Gastroesophageal sphincter (tissue), 4 donors: ENCODE results near the gene PRDM16. TPM values are rescaled to one million over a fixed set of nuclear protein-coding genes. Genes with fewer than 3 reads are reported as not detected.

Source experiments
- ATAC-seq: fragments of 150-250 bp; one replicate; pipeline ENCODE4 v1.9.1; 2016; ENCODE audit warnings: mild to moderate bottlenecking, moderate library complexity
- H3K27ac ChIP-seq, 4 donors: fragments of 200-600 bp; sonication (generic) in 3 of 4; 1 replicate in 3 of 4; 2 replicates in 1 of 4; pipeline ENCODE4 v1.5.1; 2016 to 2019
- H3K27me3 ChIP-seq: fragments of 200-600 bp; sonication (generic); one replicate; pipeline ENCODE4 v1.5.1; 2019
- H3K36me3 ChIP-seq, 2 donors: fragments of 200-600 bp; sonication (generic); one replicate each; pipeline ENCODE4 v1.5.1; 2019; ENCODE audit warnings: control low read depth in 1 of 2
- H3K4me1 ChIP-seq, 3 donors: fragments of 200-600 bp; sonication (generic); 1 replicate in 2 of 3; 2 replicates in 1 of 3; pipeline ENCODE4 v1.5.1; 2016 to 2019; ENCODE audit warnings: control low read depth in 2 of 3
- H3K4me3 ChIP-seq, 2 donors: fragments of 200-600 bp; sonication (generic); one replicate each; pipeline ENCODE4 v1.5.1; 2019; ENCODE audit warnings: mild to moderate bottlenecking in 1 of 2, moderate library complexity in 1 of 2
- H3K9me3 ChIP-seq, 3 donors: fragments of 200-600 bp; sonication (generic); one replicate each; pipeline ENCODE4 v1.5.1; 2017 to 2019; ENCODE audit warnings: control low read depth in 2 of 3
- EP300 ChIP-seq: sonication (generic); formaldehyde crosslinking; IDR thresholded peaks from one replicate; pipeline ENCODE4 v1.6.1; 2017; ENCODE audit warnings: antibody characterized with exemption, mild to moderate bottlenecking
- POLR2A ChIP-seq, 2 donors: fragments of 450-650 bp; IDR thresholded peaks; one replicate each; pipeline ENCODE4 v1.6.1; 2017; ENCODE audit warnings: antibody characterized with exemption in 2 of 2, mild to moderate bottlenecking in 2 of 2, moderate library complexity in 1 of 2
- POLR2AphosphoS5 ChIP-seq: sonication (generic); formaldehyde crosslinking; IDR thresholded peaks from one replicate; pipeline ENCODE4 v1.6.1; 2017; ENCODE audit warnings: antibody characterized with exemption
- WGBS, 2 donors: methylation state at CpG; one replicate each; pipeline ENCODE4 v1.1.5; 2018; ENCODE audit warnings: low coverage in 1 of 2; 5-methylcytosine and 5-hydroxymethylcytosine counted together
- total RNA-seq, 4 donors: library from RNA; depleted of rRNA; stranded (reverse); fragments of >200 nt; gene quantifications; one replicate each; pipeline ENCODE4 v1.1.0, GENCODE V29; 2016
- TF ChIP-seq, protein P1 (sequence below), 4 experiments: fragments of 200-600 bp in 2 of 4; fragments of 450-650 bp in 2 of 4; sonication (generic) in 1 of 4; IDR thresholded peaks; one replicate each; pipeline ENCODE4 v1.5.1; 2017 to 2019; ENCODE audit warnings: antibody characterized with exemption in 4 of 4, mild to moderate bottlenecking in 2 of 4, moderate library complexity in 2 of 4

Gene PRDM16
- total RNA-seq, 4 donors from 2014 or later, result 1.1 to 3.4 (median 1.6) TPM

- H3K4me3 ChIP-seq, result peak overlapping the region in 1 of 2 donors; percentile 74
- no CpG with 5 or more reads among the region's 10 CpGs for WGBS, 2 donors
- H3K4me1 ChIP-seq, result peaks cover 0 to 64% (median 25%) of the 10 kb centered on the region in 3 donors
- TF ChIP-seq POLR2AphosphoS5 (no peak), EP300 (no peak), POLR2A (IDR thresholded peaks at IDR 0.05) (no peak)
- TF ChIP-seq, protein P1, sequence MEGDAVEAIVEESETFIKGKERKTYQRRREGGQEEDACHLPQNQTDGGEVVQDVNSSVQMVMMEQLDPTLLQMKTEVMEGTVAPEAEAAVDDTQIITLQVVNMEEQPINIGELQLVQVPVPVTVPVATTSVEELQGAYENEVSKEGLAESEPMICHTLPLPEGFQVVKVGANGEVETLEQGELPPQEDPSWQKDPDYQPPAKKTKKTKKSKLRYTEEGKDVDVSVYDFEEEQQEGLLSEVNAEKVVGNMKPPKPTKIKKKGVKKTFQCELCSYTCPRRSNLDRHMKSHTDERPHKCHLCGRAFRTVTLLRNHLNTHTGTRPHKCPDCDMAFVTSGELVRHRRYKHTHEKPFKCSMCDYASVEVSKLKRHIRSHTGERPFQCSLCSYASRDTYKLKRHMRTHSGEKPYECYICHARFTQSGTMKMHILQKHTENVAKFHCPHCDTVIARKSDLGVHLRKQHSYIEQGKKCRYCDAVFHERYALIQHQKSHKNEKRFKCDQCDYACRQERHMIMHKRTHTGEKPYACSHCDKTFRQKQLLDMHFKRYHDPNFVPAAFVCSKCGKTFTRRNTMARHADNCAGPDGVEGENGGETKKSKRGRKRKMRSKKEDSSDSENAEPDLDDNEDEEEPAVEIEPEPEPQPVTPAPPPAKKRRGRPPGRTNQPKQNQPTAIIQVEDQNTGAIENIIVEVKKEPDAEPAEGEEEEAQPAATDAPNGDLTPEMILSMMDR (IDR thresholded peaks at IDR 0.05), result no peak
- H3K27ac ChIP-seq, result no peak overlapping the region
- H3K9me3 ChIP-seq, result no peaks in the 10 kb centered on the region
- no peaks in the 10 kb centered on the region for H3K36me3 ChIP-seq
- H3K27me3 ChIP-seq, result peaks cover 94% of the 10 kb centered on the region
- ATAC-seq, result no peak
Measured at GRCh38 chr1:3066826-3067225, 2.2 kb upstream of the PRDM16 start.

GRCh38 chr1:3067301-3067670, 1.7 kb upstream of the PRDM16 start:
- peaks cover 94% of the 10 kb centered on the region for H3K27me3 ChIP-seq
- no peaks in the 10 kb centered on the region for H3K9me3 ChIP-seq
- TF ChIP-seq POLR2A (IDR thresholded peaks at IDR 0.05) (no peak), POLR2AphosphoS5 (no peak), EP300 (no peak)
- TF ChIP-seq, protein P1 (IDR thresholded peaks at IDR 0.05), result no peak
- H3K27ac ChIP-seq, result peak overlapping the region in 1 of 4 donors; percentile 73
- WGBS, 2 donors, result 80% methylated on average over 1 of the region's 29 CpGs; no CpG with 5 or more reads in 1 of the 2 donors
- no peaks in the 10 kb centered on the region for H3K36me3 ChIP-seq
- peaks cover 0 to 68% (median 25%) of the 10 kb centered on the region in 3 donors for H3K4me1 ChIP-seq
- ATAC-seq, result no peak
- H3K4me3 ChIP-seq, result peak overlapping the region in 1 of 2 donors; percentile 74

DNA sequence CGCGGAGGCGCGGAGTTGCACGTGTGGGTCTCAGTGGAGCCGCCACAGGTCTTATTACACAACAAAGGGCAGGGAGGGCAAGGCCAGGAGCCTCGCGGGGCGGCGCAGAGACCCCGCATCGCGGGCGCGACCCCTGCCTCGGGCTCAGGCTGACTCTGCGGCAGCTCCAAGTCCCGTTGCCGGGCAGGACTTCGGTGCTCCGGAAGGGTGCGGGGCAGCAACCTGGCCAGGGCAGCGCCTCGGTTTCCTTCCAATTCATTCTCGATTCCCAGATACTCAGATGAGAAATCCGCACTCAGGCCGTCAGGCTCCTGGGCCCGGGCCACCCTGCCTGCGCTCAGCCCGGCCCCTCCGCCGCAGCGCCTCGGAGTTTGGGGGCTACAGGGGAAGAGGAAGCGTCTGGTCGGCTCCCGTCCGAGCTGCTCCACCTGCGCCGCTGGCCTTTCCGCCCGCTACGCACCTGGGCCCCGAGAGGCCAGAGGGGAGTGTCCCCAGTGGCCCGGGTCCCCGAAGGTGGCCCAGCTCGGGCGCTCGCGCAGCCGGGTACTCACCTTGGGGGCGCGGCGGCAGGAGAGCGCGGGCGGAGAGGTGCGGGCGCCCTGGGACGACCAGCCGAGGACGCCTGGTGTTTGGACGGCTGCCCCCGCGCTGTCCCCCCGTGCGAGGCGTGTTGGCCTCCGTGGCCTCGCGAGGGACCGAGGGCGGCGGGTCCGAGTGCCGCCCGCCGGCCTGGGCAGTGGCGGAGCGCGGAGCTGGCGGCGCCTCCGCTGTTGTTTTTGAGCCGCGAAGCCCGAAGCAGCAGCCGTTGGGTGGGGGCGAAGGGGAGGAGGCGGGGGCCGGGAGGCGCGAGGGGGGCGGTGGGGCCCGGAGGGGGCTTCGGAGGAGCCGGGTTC, 1.1 kb upstream of the PRDM16 start:
- peaks cover 94% of the 10 kb centered on the region for H3K27me3 ChIP-seq
- peak overlapping the region; percentile 11 to 74 for H3K4me3 ChIP-seq
- TF ChIP-seq POLR2AphosphoS5 (no peak), POLR2A (IDR thresholded peaks at IDR 0.05) (no peak), EP300 (no peak)
- TF ChIP-seq, protein P1 (IDR thresholded peaks at IDR 0.05), result no peak
- ATAC-seq, result no peak
- 0% methylated on average over 2 of the region's 97 CpGs; no CpG with 5 or more reads in 1 of the 2 donors for WGBS, 2 donors
- H3K4me1 ChIP-seq, result peaks cover 0 to 69% (median 25%) of the 10 kb centered on the region in 3 donors
- H3K9me3 ChIP-seq, result no peaks in the 10 kb centered on the region
- peak overlapping the region in 3 of 4 donors; percentile 45 to 73 (median 50) for H3K27ac ChIP-seq
- H3K36me3 ChIP-seq, result no peaks in the 10 kb centered on the region

- 0% methylated on average over 2 to 3 of the region's 91 CpGs for WGBS, 2 donors
- Histone ChIP-seq H3K27me3 (peaks cover 94% of the 10 kb centered on the region), H3K4me3 (peak overlapping the region; percentile 66 to 74), H3K36me3 (no peaks in the 10 kb centered on the region), H3K9me3 (no peaks in the 10 kb centered on the region), H3K27ac (peak overlapping the region in 3 of 4 donors; percentile 80 to 86 (median 80)), H3K4me1 (peaks cover 0 to 66% (median 22%) of the 10 kb centered on the region in 3 donors)
- ATAC-seq, result peak; percentile 45
- TF ChIP-seq POLR2A (IDR thresholded peaks at IDR 0.05) (no peak), POLR2AphosphoS5 (no peak)
- TF ChIP-seq, protein P1 (IDR thresholded peaks at IDR 0.05), result peak in 3 of 4 experiments; percentile 26 to 60 (median 35)
Measured at GRCh38 chr1:3069491-3070308, 697 bp downstream of the PRDM16 start.
